ENCODE data around the gene FRMPD2. TPM values are rescaled to one million over a fixed set of nuclear protein-coding genes. Genes with fewer than 3 reads are reported as not detected.
"Not testable (repeated sequence)": the region's sequence is repeated elsewhere in the genome, so short reads cannot be mapped to it uniquely, and the experiment has no call there.

The FRMPD2 gene
- total RNA-seq, 1 experiment from 2014 or later, result not detected

DNA sequence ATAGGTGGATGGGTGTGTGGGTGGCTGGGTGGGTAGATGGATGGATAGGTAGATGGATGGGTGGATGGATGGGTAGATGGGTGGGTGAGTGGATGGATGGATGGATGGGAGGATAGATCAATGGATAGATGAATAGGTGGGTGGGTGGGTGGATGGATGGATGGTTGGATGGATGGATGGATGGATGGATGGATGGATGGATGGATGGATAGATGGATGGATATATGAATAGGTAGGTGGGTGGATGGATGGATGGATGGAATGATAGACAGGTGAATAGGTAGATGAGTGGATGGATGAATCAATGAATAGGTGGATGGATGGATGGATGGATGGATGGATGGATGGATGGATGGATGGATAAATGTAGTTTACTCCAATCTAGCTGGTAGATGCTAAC lies 52.7 kb downstream of the FRMPD2 start:
- intact Hi-C loops (cut with micrococcal nuclease; ENCODE audit: unreplicated experiment), result no loop called here
- no peaks in the 10 kb centered on the region for H3K27me3 ChIP-seq (replicated peaks; ENCODE audit: insufficient read depth, low read depth, low read length, poor library complexity)
- H3K4me3 ChIP-seq (ENCODE audit: low read depth, low read length, poor library complexity, severe bottlenecking), result no peak overlapping the region
- BruUV-seq (replicated peaks), result no TSS peak
- H3K9me3 ChIP-seq (ENCODE audit: low read depth, low read length, poor library complexity, severe bottlenecking), result no peaks in the 10 kb centered on the region
- ChIA-PET POLR2A (ENCODE audit: low non-redundant PET) (no interaction called here), CTCF (no interaction called here)
- H3K4me1 ChIP-seq (ENCODE audit: insufficient read depth, low read length, poor library complexity, severe bottlenecking), result no peaks in the 10 kb centered on the region
- no peak overlapping the region for H3K27ac ChIP-seq (ENCODE audit: low read depth, low read length, poor library complexity, severe bottlenecking)
- TF ChIP-seq, protein P1, sequence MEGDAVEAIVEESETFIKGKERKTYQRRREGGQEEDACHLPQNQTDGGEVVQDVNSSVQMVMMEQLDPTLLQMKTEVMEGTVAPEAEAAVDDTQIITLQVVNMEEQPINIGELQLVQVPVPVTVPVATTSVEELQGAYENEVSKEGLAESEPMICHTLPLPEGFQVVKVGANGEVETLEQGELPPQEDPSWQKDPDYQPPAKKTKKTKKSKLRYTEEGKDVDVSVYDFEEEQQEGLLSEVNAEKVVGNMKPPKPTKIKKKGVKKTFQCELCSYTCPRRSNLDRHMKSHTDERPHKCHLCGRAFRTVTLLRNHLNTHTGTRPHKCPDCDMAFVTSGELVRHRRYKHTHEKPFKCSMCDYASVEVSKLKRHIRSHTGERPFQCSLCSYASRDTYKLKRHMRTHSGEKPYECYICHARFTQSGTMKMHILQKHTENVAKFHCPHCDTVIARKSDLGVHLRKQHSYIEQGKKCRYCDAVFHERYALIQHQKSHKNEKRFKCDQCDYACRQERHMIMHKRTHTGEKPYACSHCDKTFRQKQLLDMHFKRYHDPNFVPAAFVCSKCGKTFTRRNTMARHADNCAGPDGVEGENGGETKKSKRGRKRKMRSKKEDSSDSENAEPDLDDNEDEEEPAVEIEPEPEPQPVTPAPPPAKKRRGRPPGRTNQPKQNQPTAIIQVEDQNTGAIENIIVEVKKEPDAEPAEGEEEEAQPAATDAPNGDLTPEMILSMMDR (conservative IDR thresholded peaks at IDR 0.05; ENCODE audit: low read depth, low read length), result no peak
- no peak for TF ChIP-seq EZH2 (IDR thresholded peaks at IDR 0.05; ENCODE audit: borderline replicate concordance, low read depth, low read length, poor library complexity, severe bottlenecking)
- no peaks in the 10 kb centered on the region for H3K36me3 ChIP-seq (ENCODE audit: insufficient read depth, low read length, poor library complexity, severe bottlenecking)
- no peak for DNase-seq (ENCODE audit: low spot score)

DNA sequence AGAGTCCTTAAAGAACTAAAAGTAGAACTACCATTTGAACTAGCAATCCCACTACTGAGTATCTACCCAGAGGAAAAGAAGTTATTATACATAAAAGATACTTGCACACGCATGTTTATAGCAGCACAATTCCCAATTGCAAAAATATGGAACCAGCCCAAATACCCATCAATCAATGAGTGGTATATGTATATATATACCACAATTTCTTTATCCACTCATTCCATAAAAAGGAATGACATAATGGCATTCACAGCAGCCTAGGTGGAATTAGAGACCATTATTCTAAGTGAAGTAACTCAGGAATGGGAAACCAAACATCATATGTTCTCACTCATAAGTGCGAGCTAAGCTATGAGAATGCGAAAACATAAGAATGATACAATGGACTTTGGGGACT lies 53.5 kb downstream of the FRMPD2 start:
- H3K36me3 ChIP-seq (ENCODE audit: insufficient read depth, low read length, poor library complexity, severe bottlenecking); H3K27ac ChIP-seq (ENCODE audit: low read depth, low read length, poor library complexity, severe bottlenecking); POLR2A ChIA-PET (ENCODE audit: low non-redundant PET); BruUV-seq (replicated peaks); intact Hi-C loops (cut with micrococcal nuclease; ENCODE audit: unreplicated experiment); H3K27me3 ChIP-seq (replicated peaks; ENCODE audit: insufficient read depth, low read depth, low read length, poor library complexity); H3K4me3 ChIP-seq (ENCODE audit: low read depth, low read length, poor library complexity, severe bottlenecking); H3K4me1 ChIP-seq (ENCODE audit: insufficient read depth, low read length, poor library complexity, severe bottlenecking); DNase-seq (ENCODE audit: low spot score); CTCF ChIA-PET; H3K9me3 ChIP-seq (ENCODE audit: low read depth, low read length, poor library complexity, severe bottlenecking): not testable (repeated sequence)

DNA sequence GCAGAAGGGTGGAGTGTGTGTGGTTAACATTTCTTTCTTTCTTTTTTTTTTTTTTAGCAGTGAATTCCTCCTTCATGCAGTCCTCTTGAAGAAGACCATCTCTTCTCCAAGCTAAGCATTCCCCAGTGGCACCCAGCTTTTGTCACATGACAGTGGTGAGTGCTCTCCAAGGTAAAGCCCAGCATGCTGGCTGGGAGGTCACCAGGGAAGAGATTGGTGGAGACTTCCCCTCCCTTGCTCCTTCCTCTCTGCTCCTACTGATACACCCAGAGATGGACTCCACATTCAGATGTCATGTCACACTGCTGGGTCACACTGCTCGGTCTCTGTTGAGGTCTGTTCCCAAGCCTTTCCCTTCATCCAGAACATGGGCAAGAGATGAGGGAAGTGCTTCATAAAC lies 55.3 kb downstream of the FRMPD2 start:
- no TSS peak for BruUV-seq (replicated peaks)
- H3K4me1 ChIP-seq (ENCODE audit: insufficient read depth, low read length, poor library complexity, severe bottlenecking), result peaks cover 5% of the 10 kb centered on the region
- H3K27ac ChIP-seq (ENCODE audit: low read depth, low read length, poor library complexity, severe bottlenecking), result no peak overlapping the region
- CTCF ChIA-PET, result no interaction called here
- POLR2A ChIA-PET (ENCODE audit: low non-redundant PET), result no interaction called here
- intact Hi-C loops (cut with micrococcal nuclease; ENCODE audit: unreplicated experiment), result no loop called here
- no peaks in the 10 kb centered on the region for H3K27me3 ChIP-seq (replicated peaks; ENCODE audit: insufficient read depth, low read depth, low read length, poor library complexity)
- H3K36me3 ChIP-seq (ENCODE audit: insufficient read depth, low read length, poor library complexity, severe bottlenecking), result no peaks in the 10 kb centered on the region
- DNase-seq (ENCODE audit: low spot score), result no peak
- TF ChIP-seq, protein P1 (conservative IDR thresholded peaks at IDR 0.05; ENCODE audit: low read depth, low read length), result no peak
- no peak for TF ChIP-seq EZH2 (IDR thresholded peaks at IDR 0.05; ENCODE audit: borderline replicate concordance, low read depth, low read length, poor library complexity, severe bottlenecking)
- no peaks in the 10 kb centered on the region for H3K9me3 ChIP-seq (ENCODE audit: low read depth, low read length, poor library complexity, severe bottlenecking)
- no peak overlapping the region for H3K4me3 ChIP-seq (ENCODE audit: low read depth, low read length, poor library complexity, severe bottlenecking)

DNA sequence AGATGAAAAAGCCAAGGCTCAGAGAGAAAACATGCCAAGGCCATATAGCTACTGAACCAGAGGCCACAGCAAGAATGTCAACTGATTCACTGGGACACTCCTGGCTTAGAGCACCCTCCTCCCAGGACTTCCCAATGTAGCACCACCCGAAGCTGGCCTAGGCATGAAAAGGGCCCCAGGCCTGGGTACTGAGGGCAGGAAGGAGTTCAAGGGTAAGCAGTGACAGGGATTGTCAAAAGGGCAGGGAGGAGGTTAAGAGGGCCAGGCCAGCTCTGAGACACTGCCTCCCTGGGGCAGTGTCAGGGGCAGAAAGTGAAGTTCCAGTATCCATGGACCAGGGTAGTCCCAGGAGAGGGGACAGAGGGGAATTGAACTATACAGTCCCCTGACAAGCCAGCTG lies 57.8 kb downstream of the FRMPD2 start:
- POLR2A ChIA-PET (ENCODE audit: low non-redundant PET), result no interaction called here
- no TSS peak for BruUV-seq (replicated peaks)
- no peak for DNase-seq (ENCODE audit: low spot score)
- Histone ChIP-seq H3K27me3 (replicated peaks; ENCODE audit: insufficient read depth, low read depth, low read length, poor library complexity) (no peaks in the 10 kb centered on the region), H3K9me3 (ENCODE audit: low read depth, low read length, poor library complexity, severe bottlenecking) (no peaks in the 10 kb centered on the region), H3K27ac (ENCODE audit: low read depth, low read length, poor library complexity, severe bottlenecking) (no peak overlapping the region), H3K36me3 (ENCODE audit: insufficient read depth, low read length, poor library complexity, severe bottlenecking) (no peaks in the 10 kb centered on the region), H3K4me1 (ENCODE audit: insufficient read depth, low read length, poor library complexity, severe bottlenecking) (peaks cover 5% of the 10 kb centered on the region), H3K4me3 (ENCODE audit: low read depth, low read length, poor library complexity, severe bottlenecking) (no peak overlapping the region)
- CTCF ChIA-PET, result no interaction called here
- TF ChIP-seq, protein P1 (conservative IDR thresholded peaks at IDR 0.05; ENCODE audit: low read depth, low read length), result no peak
- no peak for TF ChIP-seq EZH2 (IDR thresholded peaks at IDR 0.05; ENCODE audit: borderline replicate concordance, low read depth, low read length, poor library complexity, severe bottlenecking)
- intact Hi-C loops (cut with micrococcal nuclease; ENCODE audit: unreplicated experiment), result no loop called here
